C4-2B (cell line): ENCODE data around the gene KIF15.

Source experiments
- CTCF ChIP-seq: fragments of 450-650 bp; conservative IDR thresholded peaks from 2 replicates; pipeline ENCODE4 v1.5.1; 2017; ENCODE audit warnings: mild to moderate bottlenecking
- ZFX ChIP-seq: fragments of 450-650 bp; IDR thresholded peaks from 2 replicates; pipeline ENCODE4 v1.6.1; 2017

GRCh38 chr3:44845528-44846520 is 84.2 kb downstream of the KIF15 start:
- no peak for TF ChIP-seq CTCF
- TF ChIP-seq ZFX: no peak
